AG10803 (cell line): ENCODE results near the gene PRICKLE2.
A peak's percentile ranks its signal among the peaks of the same experiment; 100 is the strongest.

ENCODE experiments used
- DNase-seq: peaks from one replicate; pipeline ENCODE4 v3.0.0; 2010; ENCODE audit warnings: low read depth
- H3K4me3 ChIP-seq: 2 replicates; pipeline ENCODE4 v1.5.1; 2011; ENCODE audit warnings: mild to moderate bottlenecking, low read length, control low read depth
- TF ChIP-seq, protein P1 (sequence below): conservative IDR thresholded peaks from 2 replicates; pipeline ENCODE4 v1.5.1; 2011; ENCODE audit warnings: mild to moderate bottlenecking, low read length, control low read depth, inconsistent platforms

PRICKLE2 gene

DNA sequence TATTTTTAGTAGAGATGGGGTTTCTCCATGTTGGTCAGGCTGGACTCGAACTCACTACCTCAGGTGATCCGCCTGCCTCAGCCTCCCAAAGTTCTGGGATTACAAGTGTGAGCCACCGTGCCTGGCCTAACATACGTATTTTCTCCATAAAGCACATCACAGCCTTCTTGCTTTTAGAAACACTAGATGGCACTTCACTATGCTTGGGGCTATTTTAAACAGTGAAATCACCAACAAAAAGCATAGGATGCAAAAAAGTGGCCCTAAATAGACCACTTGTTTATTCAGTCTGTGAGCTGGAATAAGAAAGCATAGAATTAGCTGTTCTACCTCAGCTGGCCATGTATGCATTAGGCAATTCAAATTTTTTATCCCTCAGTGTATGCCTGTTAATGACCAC is 46.0 kb downstream of the PRICKLE2 start:
- H3K4me3 ChIP-seq, result no peak overlapping the region
- TF ChIP-seq, protein P1, sequence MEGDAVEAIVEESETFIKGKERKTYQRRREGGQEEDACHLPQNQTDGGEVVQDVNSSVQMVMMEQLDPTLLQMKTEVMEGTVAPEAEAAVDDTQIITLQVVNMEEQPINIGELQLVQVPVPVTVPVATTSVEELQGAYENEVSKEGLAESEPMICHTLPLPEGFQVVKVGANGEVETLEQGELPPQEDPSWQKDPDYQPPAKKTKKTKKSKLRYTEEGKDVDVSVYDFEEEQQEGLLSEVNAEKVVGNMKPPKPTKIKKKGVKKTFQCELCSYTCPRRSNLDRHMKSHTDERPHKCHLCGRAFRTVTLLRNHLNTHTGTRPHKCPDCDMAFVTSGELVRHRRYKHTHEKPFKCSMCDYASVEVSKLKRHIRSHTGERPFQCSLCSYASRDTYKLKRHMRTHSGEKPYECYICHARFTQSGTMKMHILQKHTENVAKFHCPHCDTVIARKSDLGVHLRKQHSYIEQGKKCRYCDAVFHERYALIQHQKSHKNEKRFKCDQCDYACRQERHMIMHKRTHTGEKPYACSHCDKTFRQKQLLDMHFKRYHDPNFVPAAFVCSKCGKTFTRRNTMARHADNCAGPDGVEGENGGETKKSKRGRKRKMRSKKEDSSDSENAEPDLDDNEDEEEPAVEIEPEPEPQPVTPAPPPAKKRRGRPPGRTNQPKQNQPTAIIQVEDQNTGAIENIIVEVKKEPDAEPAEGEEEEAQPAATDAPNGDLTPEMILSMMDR, result peak; percentile 11; the same call in 1 of the 2 replicates
- DNase-seq, result no peak

DNA sequence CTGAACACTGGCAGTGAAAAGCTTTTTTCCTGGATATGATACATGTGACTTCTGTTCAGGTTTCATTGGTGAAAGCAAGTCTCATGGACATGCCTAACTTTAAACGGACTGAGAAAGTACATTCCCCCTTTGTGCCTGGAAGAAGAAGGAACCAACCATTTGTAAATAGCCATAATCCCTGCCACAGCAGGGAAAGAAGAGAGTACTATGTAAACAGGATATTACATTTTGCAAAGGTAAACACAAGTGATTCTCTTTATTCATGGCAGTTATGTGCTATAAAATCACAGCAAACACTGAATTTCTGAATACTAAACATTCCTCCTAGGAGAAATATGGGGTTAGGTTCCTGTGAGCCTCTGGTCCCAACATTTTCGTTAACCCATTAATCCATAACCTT is 46.8 kb downstream of the PRICKLE2 start:
- no peak overlapping the region for H3K4me3 ChIP-seq
- TF ChIP-seq, protein P1, result no peak
- DNase-seq, result no peak

DNA sequence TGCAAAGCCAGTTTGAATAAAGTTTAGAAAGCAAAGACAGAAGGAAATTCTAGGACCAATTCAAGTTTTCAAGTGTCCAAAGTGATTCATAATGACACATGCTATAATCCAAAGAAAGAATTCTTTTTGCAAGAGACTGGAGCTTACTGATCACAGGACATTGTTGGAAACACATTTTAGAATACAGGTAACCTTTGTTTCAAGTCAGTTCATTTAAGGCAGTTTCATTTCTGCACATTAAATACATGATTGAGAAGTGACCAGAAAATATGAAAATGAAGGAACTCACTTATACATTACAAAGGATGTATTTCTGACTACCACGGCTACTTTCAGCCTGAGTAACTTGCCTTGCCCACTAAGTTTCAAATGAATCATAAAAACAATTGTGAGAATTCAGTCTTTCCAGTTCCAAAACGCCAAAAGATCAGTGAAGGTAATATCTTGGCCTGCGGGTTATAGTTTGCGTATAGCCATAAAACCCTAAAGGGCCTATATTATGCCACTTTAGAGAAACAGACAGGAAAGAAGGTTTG is 48.7 kb downstream of the PRICKLE2 start:
- no peak for DNase-seq
- H3K4me3 ChIP-seq, result no peak overlapping the region
- TF ChIP-seq, protein P1, result no peak

DNA sequence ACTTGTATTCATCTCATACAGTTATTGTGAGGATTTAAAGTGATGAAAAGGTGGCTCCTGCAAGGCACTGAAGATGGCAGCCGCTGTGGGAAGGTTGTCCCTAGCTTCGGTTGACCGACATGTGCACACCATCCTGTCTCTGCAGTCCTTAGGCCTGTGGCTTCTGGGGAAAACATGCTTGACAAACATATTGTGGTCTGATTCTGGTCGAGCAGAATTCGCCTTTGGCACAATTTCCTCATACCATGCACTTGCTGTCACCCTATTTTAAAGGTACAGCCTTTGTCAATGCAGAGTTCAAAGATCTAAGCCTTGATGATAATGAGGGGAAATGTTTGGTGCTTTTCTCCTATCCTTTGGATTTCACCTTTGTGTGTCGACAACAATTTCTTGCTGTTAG is 50.9 kb downstream of the PRICKLE2 start:
- H3K4me3 ChIP-seq, result no peak overlapping the region
- TF ChIP-seq, protein P1, result no peak
- DNase-seq, result peak; percentile 68

DNA sequence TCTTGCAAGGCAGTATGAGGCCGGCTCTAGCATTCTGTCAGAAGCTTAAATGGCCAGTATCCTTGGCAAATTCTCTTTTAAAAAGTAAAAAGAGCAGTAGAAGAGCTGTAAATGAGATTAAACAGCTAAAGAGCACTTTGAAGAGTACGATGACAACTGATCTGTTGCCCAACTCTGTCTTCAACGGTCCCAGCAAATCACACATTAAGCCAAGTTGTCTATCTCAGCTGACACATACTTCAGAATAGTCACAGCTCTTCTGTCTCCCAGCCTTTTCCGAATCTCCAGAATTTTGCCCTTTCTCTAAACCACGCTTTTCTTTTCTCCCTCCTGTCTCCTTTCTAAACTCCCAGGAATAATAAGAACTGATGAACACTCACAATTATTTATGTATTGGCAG is 51.7 kb downstream of the PRICKLE2 start:
- TF ChIP-seq, protein P1, result no peak
- no peak for DNase-seq
- no peak overlapping the region for H3K4me3 ChIP-seq

DNA sequence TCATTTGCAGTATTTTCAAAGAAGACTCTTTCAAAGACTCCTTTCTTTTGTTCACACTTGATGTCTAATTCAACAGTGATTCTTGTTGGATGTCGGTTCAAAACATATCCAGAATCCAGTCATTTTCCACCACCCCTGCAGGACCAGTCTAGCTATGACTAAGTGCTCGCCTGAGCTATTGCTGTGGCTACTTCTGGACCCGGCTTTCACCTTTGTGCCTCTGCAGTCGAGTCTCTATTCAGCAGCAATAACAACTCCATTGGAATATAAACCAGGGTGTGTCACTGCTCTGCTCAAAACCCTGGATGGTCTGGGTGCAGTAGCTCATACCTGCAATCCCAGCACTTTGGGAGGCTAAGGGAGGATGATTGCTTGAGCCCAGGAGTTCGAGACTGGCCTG is 55.0 kb downstream of the PRICKLE2 start:
- TF ChIP-seq, protein P1, result no peak
- H3K4me3 ChIP-seq, result no peak overlapping the region
- no peak for DNase-seq

DNA sequence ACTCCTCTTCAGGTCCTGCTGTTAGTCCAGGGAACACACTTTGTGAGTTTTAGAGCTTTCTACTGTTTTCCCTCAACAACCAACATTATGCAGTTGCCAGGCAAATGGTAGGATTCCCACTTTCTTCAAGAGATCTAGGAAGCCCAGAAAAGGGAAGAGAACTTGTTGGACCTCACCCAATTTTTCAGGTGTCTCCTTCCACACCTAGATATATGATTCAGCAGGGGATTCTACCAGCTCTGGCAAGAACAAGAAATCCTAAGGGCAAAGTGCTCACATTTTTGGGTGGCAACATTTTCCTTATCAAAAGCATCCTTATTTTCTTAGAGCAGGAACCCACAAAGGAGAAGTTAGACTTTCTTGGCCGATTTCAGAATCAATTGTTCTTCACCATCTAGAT is 57.4 kb downstream of the PRICKLE2 start:
- H3K4me3 ChIP-seq, result no peak overlapping the region
- TF ChIP-seq, protein P1, result no peak
- no peak for DNase-seq
